Measurements from ENCODE around the gene UHMK1.
"Not testable (repeated sequence)": the region's sequence is repeated elsewhere in the genome, so short reads cannot be mapped to it uniquely, and the experiment has no call there.

GRCh38 chr1:162495531-162496233, 1.9 kb upstream of the UHMK1 start:
- not testable (repeated sequence) for TF ChIP-seq EZH2 (IDR thresholded peaks at IDR 0.05); POLR2AphosphoS5 (IDR thresholded peaks at IDR 0.05; ENCODE audit: borderline replicate concordance, low read depth, low read length)

Measured in SK-N-MC (cell line).